DND-41 (cell line): ENCODE data around the gene VIL1.

Source experiments
- ATAC-seq: fragments of 200-7000 bp; cut with Tn5 transposase; 3 replicates; pipeline ENCODE4 v1.9.1; 2021; ENCODE audit warnings: low read depth; ENCODE audit not compliant: insufficient read depth
- DNase-seq: peaks from one replicate; pipeline ENCODE4 v3.0.0-alpha.2; 2020
- H2AFZ ChIP-seq: 2 replicates; pipeline ENCODE4 v1.6.0; 2012; ENCODE audit warnings: low read depth, low read length
- H3K27ac ChIP-seq: 2 replicates; pipeline ENCODE4 v1.5.1; 2012; ENCODE audit warnings: low read length, inconsistent platforms
- H3K27me3 ChIP-seq: fragments of 200-600 bp; sonication (generic); 2 replicates; pipeline ENCODE4 v1.6.0; 2012; ENCODE audit warnings: low read length, mild to moderate bottlenecking, inconsistent platforms; ENCODE audit not compliant: insufficient read depth, poor library complexity
- H3K36me3 ChIP-seq: 2 replicates; pipeline ENCODE4 v1.5.1; 2012; ENCODE audit warnings: low read length, inconsistent platforms; ENCODE audit not compliant: insufficient read depth
- H3K4me1 ChIP-seq: 2 replicates; pipeline ENCODE4 v1.5.1; 2012; ENCODE audit warnings: mild to moderate bottlenecking, low read length; ENCODE audit not compliant: insufficient read depth
- H3K4me2 ChIP-seq: 2 replicates; pipeline ENCODE4 v1.6.0; 2012; ENCODE audit warnings: mild to moderate bottlenecking, moderate library complexity, low read length, inconsistent platforms; ENCODE audit not compliant: insufficient read depth
- H3K4me3 ChIP-seq, 2 experiments: fragments of 200-600 bp in 1 of 2; shearing (Covaris generic) in 1 of 2; 2 replicates each; pipeline ENCODE4 v1.5.1; 2012 to 2016; ENCODE audit warnings: inconsistent platforms in 2 of 2, low read length in 2 of 2, mild to moderate bottlenecking in 2 of 2, low read depth in 1 of 2, moderate library complexity in 1 of 2
- H3K79me2 ChIP-seq: 2 replicates; pipeline ENCODE4 v1.6.0; 2012; ENCODE audit warnings: low read length, inconsistent platforms; ENCODE audit not compliant: insufficient read depth
- H3K9ac ChIP-seq: 2 replicates; pipeline ENCODE4 v1.6.0; 2012; ENCODE audit warnings: low read depth, mild to moderate bottlenecking, inconsistent platforms, low read length, moderate library complexity
- H3K9me3 ChIP-seq: 2 replicates; pipeline ENCODE4 v1.5.1; 2012; ENCODE audit warnings: low read length, moderate library complexity, mild to moderate bottlenecking, inconsistent platforms; ENCODE audit not compliant: insufficient read depth, severe bottlenecking
- H4K20me1 ChIP-seq: 2 replicates; pipeline ENCODE4 v1.6.0; 2012; ENCODE audit warnings: low read length; ENCODE audit not compliant: insufficient read depth
- EZH2 ChIP-seq: IDR thresholded peaks from 3 replicates; pipeline ENCODE4 v1.6.1; 2012; ENCODE audit warnings: borderline replicate concordance, low read depth, mild to moderate bottlenecking, moderate library complexity, low read length, inconsistent platforms; ENCODE audit not compliant: severe bottlenecking
- TF ChIP-seq, protein P1 (sequence below): IDR thresholded peaks from 2 replicates; pipeline ENCODE4 v1.5.1; 2012; ENCODE audit warnings: borderline replicate concordance, low read length, moderate library complexity, mild to moderate bottlenecking; ENCODE audit not compliant: poor library complexity, severe bottlenecking; ENCODE audit errors: extremely low read depth

VIL1 gene

DNA sequence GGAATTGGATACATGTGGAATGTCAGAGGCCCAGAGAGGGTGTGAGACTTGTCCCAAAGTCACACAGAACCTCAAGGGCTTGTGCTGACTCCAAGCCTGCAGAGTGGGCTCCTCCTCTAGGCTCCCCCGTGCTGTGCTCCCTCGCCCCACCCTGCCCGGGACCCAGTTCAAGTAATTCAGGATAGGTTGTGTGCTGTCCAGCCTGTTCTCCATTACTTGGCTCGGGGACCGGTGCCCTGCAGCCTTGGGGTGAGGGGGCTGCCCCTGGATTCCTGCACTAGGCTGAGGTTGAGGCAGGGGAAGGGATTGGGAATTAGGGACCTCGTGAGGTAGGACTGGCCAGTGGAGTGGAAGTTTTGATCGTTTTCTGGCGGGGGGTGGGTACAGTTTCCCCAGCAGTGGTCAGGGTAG lies 16.4 kb upstream of the VIL1 start:
- Histone ChIP-seq H3K4me3 (no peak overlapping the region), H2AFZ (no peak overlapping the region), H3K4me1 (peaks cover 73% of the 10 kb centered on the region), H3K79me2 (peaks cover 52% of the 10 kb centered on the region), H3K27me3 (no peaks in the 10 kb centered on the region), H3K4me2 (0 out of 2 replicates have a peak overlapping the region, but pooled peaks have one; percentile 81), H3K9me3 (no peaks in the 10 kb centered on the region), H3K36me3 (peaks cover 40% of the 10 kb centered on the region), H3K27ac (no peak overlapping the region), H3K9ac (no peak overlapping the region), H4K20me1 (peaks cover 22% of the 10 kb centered on the region)
- TF ChIP-seq EZH2: no peak
- TF ChIP-seq, protein P1, sequence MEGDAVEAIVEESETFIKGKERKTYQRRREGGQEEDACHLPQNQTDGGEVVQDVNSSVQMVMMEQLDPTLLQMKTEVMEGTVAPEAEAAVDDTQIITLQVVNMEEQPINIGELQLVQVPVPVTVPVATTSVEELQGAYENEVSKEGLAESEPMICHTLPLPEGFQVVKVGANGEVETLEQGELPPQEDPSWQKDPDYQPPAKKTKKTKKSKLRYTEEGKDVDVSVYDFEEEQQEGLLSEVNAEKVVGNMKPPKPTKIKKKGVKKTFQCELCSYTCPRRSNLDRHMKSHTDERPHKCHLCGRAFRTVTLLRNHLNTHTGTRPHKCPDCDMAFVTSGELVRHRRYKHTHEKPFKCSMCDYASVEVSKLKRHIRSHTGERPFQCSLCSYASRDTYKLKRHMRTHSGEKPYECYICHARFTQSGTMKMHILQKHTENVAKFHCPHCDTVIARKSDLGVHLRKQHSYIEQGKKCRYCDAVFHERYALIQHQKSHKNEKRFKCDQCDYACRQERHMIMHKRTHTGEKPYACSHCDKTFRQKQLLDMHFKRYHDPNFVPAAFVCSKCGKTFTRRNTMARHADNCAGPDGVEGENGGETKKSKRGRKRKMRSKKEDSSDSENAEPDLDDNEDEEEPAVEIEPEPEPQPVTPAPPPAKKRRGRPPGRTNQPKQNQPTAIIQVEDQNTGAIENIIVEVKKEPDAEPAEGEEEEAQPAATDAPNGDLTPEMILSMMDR: no peak
- DNase-seq (no peak), ATAC-seq (no peak)

DNA sequence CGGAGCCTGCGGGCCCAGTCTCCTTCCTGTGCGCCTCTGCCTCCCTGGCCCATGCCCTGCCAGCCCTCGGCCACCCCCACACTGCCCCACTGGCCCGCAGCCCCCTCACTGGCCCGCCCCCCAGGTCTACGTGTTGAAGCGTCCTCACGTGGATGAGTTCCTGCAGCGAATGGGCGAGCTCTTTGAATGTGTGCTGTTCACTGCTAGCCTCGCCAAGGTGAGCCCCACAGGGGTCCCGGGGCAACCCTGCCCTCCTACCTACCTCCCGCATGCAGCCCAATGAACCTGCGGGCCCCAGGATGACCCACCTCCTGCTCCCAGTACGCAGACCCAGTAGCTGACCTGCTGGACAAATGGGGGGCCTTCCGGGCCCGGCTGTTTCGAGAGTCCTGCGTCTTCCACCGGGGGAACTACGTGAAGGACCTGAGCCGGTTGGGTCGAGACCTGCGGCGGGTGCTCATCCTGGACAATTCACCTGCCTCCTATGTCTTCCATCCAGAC lies 16.0 kb upstream of the VIL1 start:
- Histone ChIP-seq H3K27ac (no peak overlapping the region), H3K36me3 (peaks cover 40% of the 10 kb centered on the region), H3K9me3 (no peaks in the 10 kb centered on the region), H3K4me3 (no peak overlapping the region), H4K20me1 (peaks cover 22% of the 10 kb centered on the region), H3K79me2 (peaks cover 47% of the 10 kb centered on the region), H3K9ac (no peak overlapping the region), H3K4me2 (no peak overlapping the region), H3K4me1 (peaks cover 73% of the 10 kb centered on the region), H3K27me3 (no peaks in the 10 kb centered on the region), H2AFZ (no peak overlapping the region)
- TF ChIP-seq, protein P1: no peak
- no peak for TF ChIP-seq EZH2
- no peak for DNase-seq
- no peak for ATAC-seq

DNA sequence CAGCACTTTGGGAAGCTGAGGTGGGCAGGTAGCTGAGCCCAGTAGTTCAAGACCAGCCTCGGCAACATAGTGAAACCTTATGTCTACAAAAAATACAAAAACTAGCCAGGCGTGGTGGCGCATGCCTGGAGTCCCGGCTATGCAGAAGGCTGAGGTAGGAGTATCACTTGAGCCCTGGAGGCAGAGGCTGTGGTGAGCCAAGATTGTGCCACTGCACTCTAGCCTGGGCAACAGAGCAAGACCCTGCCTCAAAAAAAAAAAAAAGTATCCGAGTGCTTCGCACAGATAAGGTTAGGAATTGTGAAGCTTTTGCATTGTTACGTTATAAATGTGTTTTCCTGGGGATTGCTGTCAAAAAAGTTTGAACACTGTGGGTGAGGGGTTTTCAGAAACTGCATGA lies 15.1 kb upstream of the VIL1 start:
- Histone ChIP-seq H2AFZ (no peak overlapping the region), H3K79me2 (peaks cover 39% of the 10 kb centered on the region), H3K4me2 (no peak overlapping the region), H3K36me3 (peaks cover 40% of the 10 kb centered on the region), H4K20me1 (peaks cover 22% of the 10 kb centered on the region), H3K9me3 (no peaks in the 10 kb centered on the region), H3K27me3 (no peaks in the 10 kb centered on the region), H3K4me1 (peaks cover 67% of the 10 kb centered on the region), H3K27ac (no peak overlapping the region), H3K9ac (0 out of 2 replicates have a peak overlapping the region, but pooled peaks have one; percentile 66), H3K4me3 (no peak overlapping the region)
- TF ChIP-seq EZH2: no peak
- TF ChIP-seq, protein P1: no peak
- DNase-seq (no peak), ATAC-seq (no peak)
